Astrocyte (in vitro differentiated cells and primary cell): ENCODE data around the gene EXD3.

Source experiments
- EZH2 ChIP-seq: IDR thresholded peaks from 2 replicates; pipeline ENCODE4 v1.6.1; 2012; ENCODE audit warnings: mild to moderate bottlenecking, low read length, inconsistent platforms; ENCODE audit not compliant: insufficient read depth
- TF ChIP-seq, protein P1 (sequence below): IDR thresholded peaks from 2 replicates; pipeline ENCODE4 v1.5.1; 2011; ENCODE audit warnings: low read depth, mild to moderate bottlenecking, inconsistent platforms, low read length, moderate library complexity; ENCODE audit not compliant: insufficient read depth

DNA sequence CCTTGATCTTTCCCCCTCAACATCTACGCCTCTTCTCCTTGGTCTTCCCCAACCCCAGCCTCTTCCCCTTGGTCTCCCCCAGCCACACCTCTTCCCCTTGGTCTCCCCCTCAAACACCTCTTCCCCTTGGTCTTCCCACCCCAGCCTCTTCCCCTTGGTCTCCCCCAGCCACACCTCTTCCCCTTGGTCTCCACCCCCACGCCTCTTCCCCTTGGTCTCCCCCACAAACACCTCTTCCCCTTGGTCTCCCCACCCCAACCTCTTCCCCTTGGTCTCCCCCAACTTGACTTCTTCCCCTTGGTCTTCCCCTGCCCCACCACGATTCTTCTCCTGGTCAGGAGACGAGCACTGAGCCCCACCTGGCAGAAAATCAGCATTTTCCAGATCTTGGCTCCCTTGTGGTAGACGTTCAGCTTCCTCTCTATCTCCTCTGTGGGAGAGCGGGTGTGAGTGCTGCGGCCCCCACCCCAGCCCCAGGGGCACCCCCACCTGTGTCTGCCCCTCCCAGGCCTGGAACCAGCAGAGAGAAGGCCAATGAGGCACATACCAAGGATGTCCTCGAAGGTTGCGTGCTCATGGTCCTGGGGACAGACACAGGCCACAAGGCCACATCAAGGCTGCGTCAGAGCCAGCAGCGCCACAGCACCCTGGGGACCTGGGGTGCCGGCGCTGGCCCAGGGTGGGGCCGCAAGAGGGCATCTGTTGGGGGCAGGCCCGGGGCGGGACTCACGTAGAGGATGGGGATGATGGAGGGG, 29.2 kb upstream of the EXD3 start:
- TF ChIP-seq, protein P1, sequence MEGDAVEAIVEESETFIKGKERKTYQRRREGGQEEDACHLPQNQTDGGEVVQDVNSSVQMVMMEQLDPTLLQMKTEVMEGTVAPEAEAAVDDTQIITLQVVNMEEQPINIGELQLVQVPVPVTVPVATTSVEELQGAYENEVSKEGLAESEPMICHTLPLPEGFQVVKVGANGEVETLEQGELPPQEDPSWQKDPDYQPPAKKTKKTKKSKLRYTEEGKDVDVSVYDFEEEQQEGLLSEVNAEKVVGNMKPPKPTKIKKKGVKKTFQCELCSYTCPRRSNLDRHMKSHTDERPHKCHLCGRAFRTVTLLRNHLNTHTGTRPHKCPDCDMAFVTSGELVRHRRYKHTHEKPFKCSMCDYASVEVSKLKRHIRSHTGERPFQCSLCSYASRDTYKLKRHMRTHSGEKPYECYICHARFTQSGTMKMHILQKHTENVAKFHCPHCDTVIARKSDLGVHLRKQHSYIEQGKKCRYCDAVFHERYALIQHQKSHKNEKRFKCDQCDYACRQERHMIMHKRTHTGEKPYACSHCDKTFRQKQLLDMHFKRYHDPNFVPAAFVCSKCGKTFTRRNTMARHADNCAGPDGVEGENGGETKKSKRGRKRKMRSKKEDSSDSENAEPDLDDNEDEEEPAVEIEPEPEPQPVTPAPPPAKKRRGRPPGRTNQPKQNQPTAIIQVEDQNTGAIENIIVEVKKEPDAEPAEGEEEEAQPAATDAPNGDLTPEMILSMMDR = no peak
- TF ChIP-seq EZH2 = no peak
